ENCODE data around the gene CCNB2.

DNA sequence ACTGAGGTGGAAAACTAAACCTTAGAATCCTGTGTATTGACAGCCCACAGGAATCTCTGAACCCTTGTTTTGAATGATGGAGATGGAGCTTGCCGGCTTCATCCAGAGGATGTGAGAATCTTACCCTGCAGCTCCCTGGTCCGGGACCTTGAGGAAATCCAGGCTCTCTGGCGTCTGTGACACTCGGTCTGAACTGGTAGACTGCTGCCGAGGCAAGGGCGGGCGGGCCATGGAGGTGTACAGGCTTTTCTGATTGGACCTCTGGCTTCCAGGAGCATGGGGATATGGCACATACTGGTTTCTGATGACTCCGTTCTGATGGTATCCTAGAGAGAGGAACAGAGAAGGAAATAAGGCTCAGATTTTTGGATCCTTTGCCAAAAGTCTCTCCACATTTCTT, 48.5 kb downstream of the CCNB2 start:
- TF ChIP-seq, protein P1, sequence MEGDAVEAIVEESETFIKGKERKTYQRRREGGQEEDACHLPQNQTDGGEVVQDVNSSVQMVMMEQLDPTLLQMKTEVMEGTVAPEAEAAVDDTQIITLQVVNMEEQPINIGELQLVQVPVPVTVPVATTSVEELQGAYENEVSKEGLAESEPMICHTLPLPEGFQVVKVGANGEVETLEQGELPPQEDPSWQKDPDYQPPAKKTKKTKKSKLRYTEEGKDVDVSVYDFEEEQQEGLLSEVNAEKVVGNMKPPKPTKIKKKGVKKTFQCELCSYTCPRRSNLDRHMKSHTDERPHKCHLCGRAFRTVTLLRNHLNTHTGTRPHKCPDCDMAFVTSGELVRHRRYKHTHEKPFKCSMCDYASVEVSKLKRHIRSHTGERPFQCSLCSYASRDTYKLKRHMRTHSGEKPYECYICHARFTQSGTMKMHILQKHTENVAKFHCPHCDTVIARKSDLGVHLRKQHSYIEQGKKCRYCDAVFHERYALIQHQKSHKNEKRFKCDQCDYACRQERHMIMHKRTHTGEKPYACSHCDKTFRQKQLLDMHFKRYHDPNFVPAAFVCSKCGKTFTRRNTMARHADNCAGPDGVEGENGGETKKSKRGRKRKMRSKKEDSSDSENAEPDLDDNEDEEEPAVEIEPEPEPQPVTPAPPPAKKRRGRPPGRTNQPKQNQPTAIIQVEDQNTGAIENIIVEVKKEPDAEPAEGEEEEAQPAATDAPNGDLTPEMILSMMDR (IDR thresholded peaks at IDR 0.05) = no peak
- TF ChIP-seq POLR2A (IDR thresholded peaks at IDR 0.05) (no peak), EP300 (IDR thresholded peaks at IDR 0.05) (no peak)
